Measurements from ENCODE around the gene PLET1.

PLET1 gene

GRCh38 chr11:112281726-112282125 lies 21.1 kb upstream of the PLET1 start:
- DNase-seq (ENCODE audit: low spot score): no peak

- peak; percentile 78 for DNase-seq (ENCODE audit: low spot score)
Measured at GRCh38 chr11:112280268-112281126, 19.8 kb upstream of the PLET1 start.

- DNase-seq (ENCODE audit: low spot score): peak; percentile 86
Measured at GRCh38 chr11:112279901-112280267, 19.2 kb upstream of the PLET1 start.

GRCh38 chr11:112278803-112279202 lies 18.1 kb upstream of the PLET1 start:
- DNase-seq (ENCODE audit: low spot score): no peak

- no peak for DNase-seq (ENCODE audit: low spot score)
Measured at GRCh38 chr11:112277941-112278340, 17.3 kb upstream of the PLET1 start.

GRCh38 chr11:112277029-112277428 lies 16.4 kb upstream of the PLET1 start:
- no peak for DNase-seq (ENCODE audit: low spot score)

- no peak for DNase-seq (ENCODE audit: low spot score)
Measured at GRCh38 chr11:112274007-112274783, 13.5 kb upstream of the PLET1 start.

GRCh38 chr11:112273066-112273465 lies 12.4 kb upstream of the PLET1 start:
- DNase-seq (ENCODE audit: low spot score): no peak

- no peak for DNase-seq (ENCODE audit: low spot score)
Measured at GRCh38 chr11:112271242-112271641, 10.6 kb upstream of the PLET1 start.

GRCh38 chr11:112270551-112271180 lies 10.0 kb upstream of the PLET1 start:
- DNase-seq (ENCODE audit: low spot score): no peak

- DNase-seq (ENCODE audit: low spot score): no peak
Measured at GRCh38 chr11:112269139-112269538, 8.5 kb upstream of the PLET1 start.

- DNase-seq (ENCODE audit: low spot score): no peak
Measured at GRCh38 chr11:112268406-112268805, 7.7 kb upstream of the PLET1 start.

- no peak for DNase-seq (ENCODE audit: low spot score)
Measured at GRCh38 chr11:112267188-112267591, 6.5 kb upstream of the PLET1 start.

- no peak for DNase-seq (ENCODE audit: low spot score)
Measured at GRCh38 chr11:112266410-112266778, 5.7 kb upstream of the PLET1 start.

GRCh38 chr11:112265659-112266409 lies 5.2 kb upstream of the PLET1 start:
- no peak for DNase-seq (ENCODE audit: low spot score)

GRCh38 chr11:112255067-112255720 lies 5.5 kb downstream of the PLET1 start:
- no peak for DNase-seq (ENCODE audit: low spot score)

- no peak for DNase-seq (ENCODE audit: low spot score)
Measured at GRCh38 chr11:112253605-112254242, 6.9 kb downstream of the PLET1 start.

GRCh38 chr11:112249871-112250610 lies 10.6 kb downstream of the PLET1 start:
- DNase-seq (ENCODE audit: low spot score): no peak

GRCh38 chr11:112248201-112248600 lies 12.5 kb downstream of the PLET1 start:
- DNase-seq (ENCODE audit: low spot score): no peak

- no peak for DNase-seq (ENCODE audit: low spot score)
Measured at GRCh38 chr11:112247201-112247600, 13.5 kb downstream of the PLET1 start.

All from D341Med (cell line).